BJ (cell line): ENCODE data around the gene IFT57. TPM values are rescaled to one million over a fixed set of nuclear protein-coding genes. Genes with fewer than 3 reads are reported as not detected.

Source experiments
- CTCF ChIA-PET: fragments of 350-600 bp; formaldehyde crosslinking; extraction: SDS; loops from one replicate; lab custom pipeline; 2021; ENCODE audit warnings: antibody characterized with exemption, inconsistent platforms; lab: Yijun Ruan, JAX
- POLR2A ChIA-PET: fragments of 300-600 bp; sonication (Branson Sonifier 250); formaldehyde crosslinking; extraction: SDS; loops from one replicate; lab custom pipeline; 2021; ENCODE audit warnings: antibody characterized with exemption; lab: Charles Lee
- DNase-seq: peaks from one replicate; pipeline ENCODE4 v3.0.0-alpha.2; 2011; ENCODE audit warnings: low read depth
- H3K27me3 ChIP-seq: 2 replicates; pipeline ENCODE4 v1.6.0; 2011; ENCODE audit warnings: low read length; ENCODE audit not compliant: control insufficient read depth, insufficient read depth
- H3K36me3 ChIP-seq: 2 replicates; pipeline ENCODE4 v1.5.1; 2011; ENCODE audit warnings: low read length; ENCODE audit not compliant: control insufficient read depth, insufficient read depth
- H3K4me3 ChIP-seq: 2 replicates; pipeline ENCODE4 v1.5.1; 2011; ENCODE audit warnings: low read depth, mild to moderate bottlenecking, control low read depth, low read length
- CTCF ChIP-seq: IDR thresholded peaks from 2 replicates; pipeline ENCODE4 v1.5.1; 2011; ENCODE audit warnings: low read depth, mild to moderate bottlenecking, control low read depth, inconsistent platforms, low read length, moderate library complexity; ENCODE audit not compliant: insufficient read depth
- polyA plus RNA-seq: library from polyadenylated mRNA; depleted of rRNA; stranded (reverse); fragments of >200 nt; gene quantifications from 2 replicates; pipeline ENCODE4 v1.2.3, GENCODE V29; 2011

The IFT57 gene
- polyA plus RNA-seq, 1 experiment = 32.1 TPM

DNA sequence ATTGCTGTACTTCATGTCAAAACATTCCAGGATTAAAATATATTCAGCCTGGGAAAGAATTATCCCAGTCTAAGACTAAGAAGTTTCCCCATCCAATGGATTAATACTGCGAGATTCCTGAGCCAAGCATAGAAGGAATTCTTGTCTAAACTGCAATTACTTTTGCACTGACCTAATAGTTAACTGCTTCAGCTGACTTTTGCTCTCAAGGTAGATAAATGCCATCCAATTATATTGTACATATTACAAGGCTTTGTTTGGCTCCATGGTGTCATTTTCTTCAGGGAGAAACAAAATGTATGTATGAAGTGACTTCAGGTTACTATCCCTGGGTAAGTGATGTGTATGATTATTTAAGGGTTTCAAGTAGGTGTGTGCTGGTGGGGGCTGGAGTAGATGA, 6.1 kb upstream of the IFT57 start:
- Histone ChIP-seq H3K4me3 (no peak overlapping the region), H3K36me3 (no peaks in the 10 kb centered on the region), H3K27me3 (no peaks in the 10 kb centered on the region)
- ChIA-PET POLR2A (no interaction called here), CTCF (interaction anchor here (1.2 kb wide), 1 partner anchor 9 kb away, joined by 4 read pairs; no protein-coding TSS in a partner anchor)
- TF ChIP-seq CTCF = no peak
- no peak for DNase-seq

- H3K4me3 ChIP-seq = no peak overlapping the region
- TF ChIP-seq CTCF = no peak
- no peaks in the 10 kb centered on the region for H3K36me3 ChIP-seq
- ChIA-PET CTCF (interaction anchor here (1.2 kb wide), 1 partner anchor 10 kb away, joined by 4 read pairs; no protein-coding TSS in a partner anchor), POLR2A (no interaction called here)
- H3K27me3 ChIP-seq = no peaks in the 10 kb centered on the region
- DNase-seq = no peak
These were observed 4.9 kb upstream of the IFT57 start for GRCh38 chr3:108227131-108227530.

DNA sequence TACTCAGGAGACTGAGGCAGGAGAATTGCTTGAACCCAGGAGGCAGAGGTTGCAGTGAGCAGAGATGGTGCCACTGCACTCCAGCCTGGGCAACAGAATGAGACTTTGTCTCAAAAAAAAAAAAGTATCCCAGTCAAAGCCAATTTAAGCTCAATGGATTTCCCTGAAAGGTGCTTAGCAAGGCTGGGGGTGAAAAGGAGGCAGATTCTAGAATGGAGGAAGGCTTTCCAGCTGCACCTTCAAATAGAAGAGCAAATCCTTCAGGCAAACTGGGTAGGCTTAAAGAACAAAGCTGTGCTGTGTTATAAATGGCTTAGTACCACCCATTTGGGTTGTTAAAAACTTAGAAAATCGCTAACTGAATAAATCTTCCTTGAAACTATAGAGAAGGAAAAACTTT, 3.0 kb upstream of the IFT57 start:
- ChIA-PET CTCF (interaction anchor here (0.6 to 0.7 kb wide), 2 partner anchors 74 to 257 kb away, joined by 4 read pairs; no protein-coding TSS in a partner anchor), POLR2A (no interaction called here)

GRCh38 chr3:108223928-108224327, 1.7 kb upstream of the IFT57 start:
- TF ChIP-seq CTCF = no peak
- no peaks in the 10 kb centered on the region for H3K27me3 ChIP-seq
- no peaks in the 10 kb centered on the region for H3K36me3 ChIP-seq
- H3K4me3 ChIP-seq = no peak overlapping the region
- no peak for DNase-seq
- ChIA-PET POLR2A (no interaction called here), CTCF (interaction anchor here (0.9 to 1.0 kb wide), 2 partner anchors 9 to 20 kb away, joined by 3 to 4 read pairs; no protein-coding TSS in a partner anchor)

More for the DNA sequence above, 3.0 kb upstream of the IFT57 start:
- H3K27me3 ChIP-seq = no peaks in the 10 kb centered on the region
- H3K4me3 ChIP-seq = no peak overlapping the region
- H3K36me3 ChIP-seq = no peaks in the 10 kb centered on the region
- TF ChIP-seq CTCF = no peak
- DNase-seq = no peak

DNA sequence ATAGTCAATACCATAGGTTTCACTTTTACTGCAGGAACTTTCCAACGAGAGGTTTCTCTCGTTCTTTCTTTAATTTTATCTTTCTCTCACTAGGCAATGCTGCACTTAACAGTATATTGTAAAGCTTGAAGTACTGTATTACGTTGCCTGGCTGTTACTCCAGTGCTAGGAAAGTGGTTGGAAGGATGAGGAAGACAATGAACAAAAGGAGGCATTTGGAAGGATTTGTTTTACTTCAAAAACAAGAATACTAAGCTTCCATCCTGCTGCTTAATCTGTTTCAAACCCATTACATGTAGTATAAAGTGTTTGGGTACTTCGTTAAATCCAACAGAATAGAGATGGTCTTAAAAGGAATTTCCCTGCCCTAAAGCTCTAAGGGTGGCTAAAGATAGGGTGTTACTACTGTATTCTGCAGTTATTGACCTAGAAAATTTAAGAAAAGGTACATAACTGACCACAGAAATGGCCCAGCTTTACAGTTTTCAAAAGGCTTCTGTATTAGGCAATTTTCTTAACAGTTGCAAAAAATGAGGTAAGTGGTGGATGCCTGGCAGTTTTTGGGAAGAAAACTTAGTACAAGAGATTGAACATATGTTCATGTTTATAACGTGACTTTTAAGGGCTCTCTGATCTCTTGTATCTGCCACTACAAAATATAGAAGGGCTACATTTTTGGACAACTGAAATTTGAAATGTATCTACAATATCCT, 785 bp upstream of the IFT57 start:
- TF ChIP-seq CTCF = no peak
- POLR2A ChIA-PET = no interaction called here
- CTCF ChIA-PET = interaction anchor here (0.9 to 1.0 kb wide), 2 partner anchors 9 to 130 kb away, joined by 3 to 4 read pairs; no protein-coding TSS in a partner anchor
- no peaks in the 10 kb centered on the region for H3K36me3 ChIP-seq
- H3K4me3 ChIP-seq = peak overlapping the region; percentile 79
- H3K27me3 ChIP-seq = no peaks in the 10 kb centered on the region
- DNase-seq = no peak
